Gastrocnemius medialis (tissue), 4 donors: Measurements from ENCODE around the gene FAM124B. TPM values are rescaled to one million over a fixed set of nuclear protein-coding genes. Genes with fewer than 3 reads are reported as not detected.

Experiments used
- ATAC-seq, 2 donors: fragments of 150-250 bp; one replicate each; pipeline ENCODE4 v1.9.1; 2016
- DNase-seq, 2 donors: peaks; one replicate each; pipeline ENCODE4 v3.0.0-alpha.2; 2019
- H3K27ac ChIP-seq, 4 donors: fragments of 200-600 bp; sonication (generic); 1 replicate in 1 of 4; 2 replicates in 3 of 4; pipeline ENCODE4 v1.5.1; 2016 to 2018; ENCODE audit warnings: mild to moderate bottlenecking in 2 of 4, moderate library complexity in 1 of 4
- H3K27me3 ChIP-seq, 3 donors: fragments of 200-600 bp; sonication (generic) in 2 of 3; 1 replicate in 1 of 3; 2 replicates in 2 of 3; pipeline versions ENCODE4 v1.5.1 to v1.6.0; 2016 to 2019; ENCODE audit warnings: mild to moderate bottlenecking in 1 of 3, moderate library complexity in 1 of 3
- H3K36me3 ChIP-seq, 2 donors: fragments of 200-600 bp; sonication (generic) in 1 of 2; one replicate each; pipeline ENCODE4 v1.5.1; 2017 to 2018
- H3K4me1 ChIP-seq, 2 donors: fragments of 200-600 bp; sonication (generic) in 1 of 2; one replicate each; pipeline ENCODE4 v1.5.1; 2016 to 2017; ENCODE audit warnings: mild to moderate bottlenecking in 2 of 2
- H3K4me3 ChIP-seq, 4 donors: fragments of 200-600 bp; sonication (generic) in 3 of 4; 1 replicate in 1 of 4; 2 replicates in 3 of 4; pipeline ENCODE4 v1.5.1; 2016 to 2019; ENCODE audit warnings: mild to moderate bottlenecking in 2 of 4
- H3K9me3 ChIP-seq, 3 donors: fragments of 200-600 bp; sonication (generic) in 2 of 3; 1 replicate in 1 of 3; 2 replicates in 2 of 3; pipeline ENCODE4 v1.5.1; 2016 to 2019
- POLR2A ChIP-seq, 2 donors: fragments of 450-650 bp; IDR thresholded peaks; one replicate each; pipeline ENCODE4 v1.6.1; 2017; ENCODE audit warnings: antibody characterized with exemption in 2 of 2, mild to moderate bottlenecking in 2 of 2, moderate library complexity in 2 of 2
- in situ Hi-C, 4 donors: fragments of 200-750 bp; cut with MboI; loops; one replicate each; pipeline versions ENCODE4 v1.15.0 to v1.8.0; 2017; ENCODE audit warnings: low sequenced_read_pairs in 4 of 4
- intact Hi-C: fragments of 100-400 bp; cut with DNase I; formaldehyde crosslinking; loops from one replicate; pipeline ENCODE4 v1.15.1; 2023; ENCODE audit warnings: low total_unique reads
- total RNA-seq, 4 donors: library from RNA; depleted of rRNA; stranded (reverse); fragments of >200 nt; gene quantifications; one replicate each; pipeline versions ENCODE4 v1.1.0 to v1.2.3, GENCODE V29; 2016
- TF ChIP-seq, protein P1 (sequence below), 5 experiments: fragments of 450-650 bp in 3 of 5; fragments of 200-600 bp in 2 of 5; sonication (generic) in 2 of 5; IDR thresholded peaks in 4 of 5; conservative IDR thresholded peaks in 1 of 5; 1 replicate in 4 of 5; 2 replicates in 1 of 5; pipeline ENCODE4 v1.5.1; 2016 to 2019; ENCODE audit warnings: antibody characterized with exemption in 5 of 5, mild to moderate bottlenecking in 3 of 5, moderate library complexity in 3 of 5

Gene FAM124B
- total RNA-seq, 4 donors from 2014 or later = 1.7 to 2.4 (median 2.1) TPM

DNA sequence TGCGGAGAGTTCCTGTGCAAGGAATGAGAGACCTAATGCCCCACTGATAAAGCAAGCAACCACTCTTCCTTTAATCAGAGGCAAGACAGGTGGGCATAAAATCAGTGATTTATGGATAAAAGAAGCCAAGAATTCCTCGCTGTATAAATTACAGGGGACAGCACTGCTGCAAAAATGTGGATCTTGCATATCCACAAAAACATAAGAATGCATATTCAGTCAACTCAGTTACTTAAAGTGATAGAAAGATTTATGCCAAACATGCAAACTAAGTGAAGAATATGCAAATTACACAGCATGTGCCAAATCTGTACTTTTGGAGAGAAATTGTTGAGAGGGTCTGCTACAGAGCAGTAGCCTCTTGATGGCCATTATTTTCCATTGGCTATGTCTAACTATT, 67.2 kb downstream of the FAM124B start:
- no peaks in the 10 kb centered on the region for H3K9me3 ChIP-seq
- no peak overlapping the region for H3K27ac ChIP-seq
- H3K4me3 ChIP-seq = no peak overlapping the region
- H3K36me3 ChIP-seq = no peaks in the 10 kb centered on the region
- ATAC-seq (no peak), DNase-seq (no peak)
- in situ Hi-C loops (no loop called here), intact Hi-C loops (no loop called here)
- no peaks in the 10 kb centered on the region for H3K4me1 ChIP-seq
- H3K27me3 ChIP-seq = no peaks in the 10 kb centered on the region
- TF ChIP-seq, protein P1, sequence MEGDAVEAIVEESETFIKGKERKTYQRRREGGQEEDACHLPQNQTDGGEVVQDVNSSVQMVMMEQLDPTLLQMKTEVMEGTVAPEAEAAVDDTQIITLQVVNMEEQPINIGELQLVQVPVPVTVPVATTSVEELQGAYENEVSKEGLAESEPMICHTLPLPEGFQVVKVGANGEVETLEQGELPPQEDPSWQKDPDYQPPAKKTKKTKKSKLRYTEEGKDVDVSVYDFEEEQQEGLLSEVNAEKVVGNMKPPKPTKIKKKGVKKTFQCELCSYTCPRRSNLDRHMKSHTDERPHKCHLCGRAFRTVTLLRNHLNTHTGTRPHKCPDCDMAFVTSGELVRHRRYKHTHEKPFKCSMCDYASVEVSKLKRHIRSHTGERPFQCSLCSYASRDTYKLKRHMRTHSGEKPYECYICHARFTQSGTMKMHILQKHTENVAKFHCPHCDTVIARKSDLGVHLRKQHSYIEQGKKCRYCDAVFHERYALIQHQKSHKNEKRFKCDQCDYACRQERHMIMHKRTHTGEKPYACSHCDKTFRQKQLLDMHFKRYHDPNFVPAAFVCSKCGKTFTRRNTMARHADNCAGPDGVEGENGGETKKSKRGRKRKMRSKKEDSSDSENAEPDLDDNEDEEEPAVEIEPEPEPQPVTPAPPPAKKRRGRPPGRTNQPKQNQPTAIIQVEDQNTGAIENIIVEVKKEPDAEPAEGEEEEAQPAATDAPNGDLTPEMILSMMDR (IDR thresholded peaks at IDR 0.05 in 4 of 5, conservative IDR thresholded peaks at IDR 0.05 in 1 of 5) = no peak
- TF ChIP-seq POLR2A (IDR thresholded peaks at IDR 0.05) = no peak

DNA sequence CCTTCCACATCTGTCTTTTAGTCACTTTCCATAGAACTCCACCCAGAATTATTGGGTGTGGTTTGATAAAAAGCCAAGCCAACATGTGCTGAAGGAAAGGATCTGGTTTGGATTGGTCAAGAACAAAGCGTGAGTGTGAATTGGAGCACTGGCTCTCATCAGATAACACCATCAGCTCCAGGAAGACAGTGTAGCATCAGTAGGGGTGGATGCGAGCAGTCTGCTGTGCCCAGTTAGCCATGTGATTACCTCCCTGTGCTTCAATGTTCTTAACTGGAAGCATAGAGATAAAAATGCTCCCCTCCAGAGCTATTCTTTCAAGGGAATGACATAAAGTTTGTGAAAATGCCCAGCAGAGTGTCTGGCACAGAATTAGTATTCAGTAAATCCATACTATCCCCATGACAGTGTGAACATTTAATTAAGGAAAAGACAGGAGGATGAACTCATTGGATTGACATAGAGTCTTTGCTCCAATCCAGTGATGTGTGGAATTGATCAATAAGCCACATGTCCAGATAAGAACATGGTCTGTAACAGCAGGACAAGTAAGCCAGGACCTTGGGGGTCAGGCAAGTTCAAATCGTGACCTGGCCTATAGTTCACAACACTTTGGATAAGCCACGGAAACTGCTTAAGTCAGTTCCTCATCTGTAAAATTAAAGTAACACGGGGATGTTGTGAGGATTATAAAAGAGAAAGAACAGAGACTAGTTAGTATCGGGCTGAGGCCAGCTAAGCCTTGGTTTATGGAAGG, 68.0 kb downstream of the FAM124B start:
- H3K4me1 ChIP-seq = no peaks in the 10 kb centered on the region
- DNase-seq = no peak
- TF ChIP-seq, protein P1 (IDR thresholded peaks at IDR 0.05 in 4 of 5, conservative IDR thresholded peaks at IDR 0.05 in 1 of 5) = no peak
- TF ChIP-seq POLR2A (IDR thresholded peaks at IDR 0.05) = no peak
- H3K27ac ChIP-seq = no peak overlapping the region
- H3K27me3 ChIP-seq = no peaks in the 10 kb centered on the region
- ATAC-seq = no peak
- H3K9me3 ChIP-seq = no peaks in the 10 kb centered on the region
- in situ Hi-C loops (no loop called here), intact Hi-C loops (no loop called here)
- H3K36me3 ChIP-seq = no peaks in the 10 kb centered on the region
- H3K4me3 ChIP-seq = no peak overlapping the region

DNA sequence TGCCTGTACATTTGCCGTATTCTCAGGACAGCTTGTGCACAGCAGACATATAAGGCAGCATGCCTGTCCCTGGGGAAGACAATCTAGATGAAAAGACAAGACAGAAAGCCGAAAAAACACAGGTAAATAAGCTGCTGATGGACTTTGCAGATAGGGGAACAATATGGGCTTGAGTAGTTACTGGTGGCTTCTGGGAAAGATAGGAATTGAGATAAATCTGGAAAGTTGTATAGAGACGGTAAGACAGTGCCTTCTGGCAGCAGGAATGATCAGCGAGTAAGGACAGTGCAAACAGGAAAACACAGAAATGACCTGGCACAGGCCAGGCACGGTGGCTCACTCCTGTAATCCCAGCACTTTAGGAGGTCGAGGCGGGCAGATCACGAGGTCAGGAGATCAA, 70.2 kb downstream of the FAM124B start:
- no peak for DNase-seq
- H3K27ac ChIP-seq = no peak overlapping the region
- H3K27me3 ChIP-seq = no peaks in the 10 kb centered on the region
- TF ChIP-seq, protein P1 (IDR thresholded peaks at IDR 0.05 in 4 of 5, conservative IDR thresholded peaks at IDR 0.05 in 1 of 5) = no peak
- no peak for TF ChIP-seq POLR2A (IDR thresholded peaks at IDR 0.05)
- in situ Hi-C loops = no loop called here
- H3K9me3 ChIP-seq = no peaks in the 10 kb centered on the region
- H3K4me3 ChIP-seq = no peak overlapping the region
- no peak for ATAC-seq
- intact Hi-C loops = no loop called here
- H3K4me1 ChIP-seq = no peaks in the 10 kb centered on the region
- H3K36me3 ChIP-seq = no peaks in the 10 kb centered on the region

DNA sequence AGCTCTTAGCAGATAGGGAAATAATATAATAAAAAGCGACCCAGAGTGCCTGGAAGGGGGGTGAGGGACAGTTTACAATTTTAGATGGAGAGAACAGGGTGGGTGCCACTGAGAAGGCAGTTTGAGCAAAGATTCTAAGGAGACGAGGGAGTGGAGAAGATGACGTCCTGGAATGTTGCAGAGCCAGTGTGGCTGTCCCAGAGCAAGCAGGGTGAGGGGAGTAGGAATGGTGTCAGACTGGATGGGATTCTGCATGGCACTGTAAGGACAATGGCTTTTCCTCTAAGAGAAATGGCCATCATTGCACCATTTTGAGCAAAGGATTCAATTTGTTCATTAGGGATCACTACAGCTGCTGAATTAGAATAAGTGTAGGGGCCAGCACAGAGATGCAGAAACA, 73.1 kb downstream of the FAM124B start:
- no peaks in the 10 kb centered on the region for H3K9me3 ChIP-seq
- in situ Hi-C loops = no loop called here

More for the DNA sequence above, 73.1 kb downstream of the FAM124B start:
- TF ChIP-seq, protein P1 (IDR thresholded peaks at IDR 0.05 in 4 of 5, conservative IDR thresholded peaks at IDR 0.05 in 1 of 5) = no peak
- TF ChIP-seq POLR2A (IDR thresholded peaks at IDR 0.05) = no peak
- no peak for DNase-seq
- H3K27me3 ChIP-seq = no peaks in the 10 kb centered on the region
- H3K27ac ChIP-seq = no peak overlapping the region
- no peak for ATAC-seq
- intact Hi-C loops = no loop called here
- H3K4me3 ChIP-seq = no peak overlapping the region
- H3K4me1 ChIP-seq = no peaks in the 10 kb centered on the region
- no peaks in the 10 kb centered on the region for H3K36me3 ChIP-seq

Other genes starting within 250 kb of the FAM124B start
- gene CUL3, start 183.3 kb upstream of the FAM124B start, total RNA-seq = 100 to 1,000 TPM in 3 of 4 donors, 10 to 100 TPM in 1; 94.1 to 120 (median 109) TPM